GM12872 (cell line): ENCODE data around the gene MISP.

Experiments
- CTCF ChIP-seq: IDR thresholded peaks from 3 replicates; pipeline ENCODE4 v1.5.1; 2011; ENCODE audit warnings: low read depth, mild to moderate bottlenecking, low read length, moderate library complexity; ENCODE audit not compliant: insufficient read depth

Gene MISP

DNA sequence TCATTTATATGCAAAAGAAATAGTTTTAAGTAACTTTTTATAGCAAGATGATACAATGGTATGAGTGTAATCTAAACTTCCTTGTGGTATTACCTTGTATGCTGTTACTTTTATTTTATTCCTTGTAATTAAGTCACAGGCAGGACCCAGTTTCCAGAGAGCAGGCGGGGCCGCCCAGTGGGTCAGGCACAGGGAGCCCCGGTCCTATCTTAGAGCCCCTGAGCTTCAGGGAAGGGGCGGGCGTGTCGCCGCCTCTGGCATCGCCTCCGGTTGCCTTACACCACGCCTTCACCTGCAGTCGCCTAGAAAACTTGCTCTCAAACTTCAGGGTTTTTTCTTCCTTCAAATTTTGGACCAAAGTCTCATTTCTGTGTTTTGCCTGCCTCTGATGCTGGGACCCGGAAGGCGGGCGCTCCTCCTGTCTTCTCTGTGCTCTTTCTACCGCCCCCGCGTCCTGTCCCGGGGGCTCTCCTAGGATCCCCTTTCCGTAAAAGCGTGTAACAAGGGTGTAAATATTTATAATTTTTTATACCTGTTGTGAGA, 60.7 kb downstream of the MISP start:
- TF ChIP-seq CTCF: no peak

DNA sequence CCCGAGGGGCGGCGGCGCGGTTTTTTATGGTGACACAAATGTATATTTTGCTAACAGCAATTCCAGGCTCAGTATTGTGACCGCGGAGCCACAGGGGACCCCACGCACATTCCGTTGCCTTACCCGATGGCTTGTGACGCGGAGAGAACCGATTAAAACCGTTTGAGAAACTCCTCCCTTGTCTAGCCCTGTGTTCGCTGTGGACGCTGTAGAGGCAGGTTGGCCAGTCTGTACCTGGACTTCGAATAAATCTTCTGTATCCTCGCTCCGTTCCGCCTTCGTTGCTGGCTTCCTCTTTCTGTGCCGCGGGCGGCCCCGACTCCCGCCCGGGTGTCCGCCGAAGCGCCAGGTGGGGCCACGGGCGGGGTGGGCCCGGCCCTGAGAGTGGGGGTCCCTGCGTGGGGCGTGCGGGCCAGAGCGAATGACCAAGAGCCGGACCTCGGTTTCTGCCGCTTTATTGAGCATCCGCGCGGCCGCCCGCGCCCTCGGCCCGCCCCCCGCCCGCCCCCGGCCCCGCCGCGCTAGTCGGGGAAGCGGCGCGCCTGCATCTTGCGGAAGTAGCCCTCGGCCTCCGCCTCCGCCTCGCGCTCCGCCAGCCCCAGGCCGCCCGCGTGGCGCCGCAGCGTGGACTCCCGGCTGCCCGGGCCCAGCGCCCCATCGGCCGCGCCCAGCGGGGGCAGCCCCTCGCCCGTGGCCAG, 61.3 kb downstream of the MISP start:
- TF ChIP-seq CTCF: no peak

GRCh38 chr19:812747-813218, 61.9 kb downstream of the MISP start:
- TF ChIP-seq CTCF: no peak

DNA sequence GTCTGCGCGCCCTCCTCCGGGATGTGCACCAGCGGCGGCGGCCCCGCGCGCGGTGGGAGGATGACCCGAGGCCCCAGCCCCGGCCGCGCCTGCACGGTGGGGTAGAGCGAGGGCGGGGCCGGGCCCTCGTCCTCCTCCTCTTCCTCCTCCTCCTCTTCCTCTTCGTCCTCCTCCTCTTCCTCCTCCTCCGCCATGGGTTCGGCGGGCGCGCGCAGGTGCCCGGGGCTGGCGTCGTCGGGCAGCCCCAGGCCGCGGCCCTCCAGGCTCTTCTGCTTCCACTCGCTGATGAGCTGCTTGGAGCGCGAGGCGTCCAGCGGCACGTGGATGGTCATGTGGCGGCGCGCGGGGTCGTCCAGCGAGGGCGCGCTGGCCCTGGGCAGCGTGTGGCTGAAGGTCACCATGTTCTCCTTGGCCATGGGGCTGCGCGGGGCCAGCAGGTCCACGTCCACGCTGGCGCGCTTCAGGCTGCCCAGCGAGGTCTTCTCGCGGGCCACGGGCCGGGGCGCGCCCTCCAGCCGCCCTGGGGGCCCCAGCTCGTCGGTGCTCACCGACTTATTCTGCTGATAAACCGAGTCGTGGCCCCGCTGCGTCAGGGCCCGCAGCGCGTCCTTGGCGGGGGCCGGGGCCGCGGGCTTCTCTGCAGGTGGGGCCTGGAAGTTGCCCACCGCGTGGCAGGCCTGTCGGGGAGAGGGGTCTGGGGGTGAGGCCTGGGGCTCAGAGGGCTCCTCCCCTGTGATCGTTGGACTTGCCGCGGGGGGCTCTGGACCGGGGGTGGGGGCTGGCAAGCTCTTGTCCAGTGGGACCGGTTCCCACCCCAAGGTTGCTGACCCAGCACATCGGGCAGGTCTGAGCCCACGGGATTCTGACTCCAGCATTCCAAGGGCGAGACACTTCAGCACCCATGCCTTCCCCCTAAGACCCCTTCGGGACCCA, 62.6 kb downstream of the MISP start:
- TF ChIP-seq CTCF: no peak
